C4-2B (cell line): Measurements from ENCODE around the gene PCGF2.

Source experiments
- H3K27ac ChIP-seq: fragments of 450-650 bp; 2 replicates; pipeline ENCODE4 v1.5.1; 2017
- CTCF ChIP-seq: fragments of 450-650 bp; conservative IDR thresholded peaks from 2 replicates; pipeline ENCODE4 v1.5.1; 2017; ENCODE audit warnings: mild to moderate bottlenecking
- ZFX ChIP-seq: fragments of 450-650 bp; IDR thresholded peaks from 2 replicates; pipeline ENCODE4 v1.6.1; 2017

The PCGF2 gene

GRCh38 chr17:38768417-38768816, 20.3 kb upstream of the PCGF2 start:
- TF ChIP-seq ZFX, result no peak
- TF ChIP-seq CTCF, result no peak
- peak overlapping the region; percentile 57 for H3K27ac ChIP-seq

- H3K27ac ChIP-seq, result no peak overlapping the region
- TF ChIP-seq CTCF (no peak), ZFX (no peak)
These were observed 18.2 kb upstream of the PCGF2 start for GRCh38 chr17:38766341-38766740.

- no peak for TF ChIP-seq CTCF
- H3K27ac ChIP-seq, result no peak overlapping the region
These were observed 14.1 kb upstream of the PCGF2 start for GRCh38 chr17:38762231-38762630.

GRCh38 chr17:38761612-38762011, 13.5 kb upstream of the PCGF2 start:
- H3K27ac ChIP-seq, result no peak overlapping the region
- TF ChIP-seq ZFX (no peak), CTCF (no peak)

- H3K27ac ChIP-seq, result peak overlapping the region; percentile 93
- TF ChIP-seq CTCF, result no peak
- TF ChIP-seq ZFX, result 0 out of 2 replicates have a peak, but pooled peaks have one; percentile 6
These were observed 5.0 kb upstream of the PCGF2 start for GRCh38 chr17:38753071-38753506.

GRCh38 chr17:38752308-38753070, 4.4 kb upstream of the PCGF2 start, which contains the start of gene PSMB3:
PSMB3 (plus strand) TSS chr17:38752741; CDS start chr17:38752827, 86 bp downstream.
- no peak for TF ChIP-seq CTCF
- TF ChIP-seq ZFX, result peak; percentile 44; the same call in 1 of the 2 replicates
- peak within 1 kb of the TSS; percentile 93 for H3K27ac ChIP-seq

- H3K27ac ChIP-seq, result peak overlapping the region; percentile 93
- TF ChIP-seq CTCF (no peak), ZFX (no peak)
These were observed 3.7 kb upstream of the PCGF2 start for GRCh38 chr17:38751808-38752307.
